ENCODE measurements around the gene WT1.
A peak's percentile ranks its signal among the peaks of the same experiment; 100 is the strongest.

WT1 gene

GRCh38 chr11:32388365-32388764, 47.0 kb downstream of the WT1 start:
- DNase-seq (ENCODE audit: low read depth): no peak
- in situ Hi-C loops (cut with HindIII; ENCODE audit: low sequenced_read_pairs): no loop called here
- H3K4me3 ChIP-seq (ENCODE audit: low read depth, low read length): no peak overlapping the region
- TF ChIP-seq CTCF (IDR thresholded peaks at IDR 0.05; ENCODE audit: low read depth, low read length, missing control alignments): no peak

- TF ChIP-seq CTCF (IDR thresholded peaks at IDR 0.05; ENCODE audit: low read depth, low read length, missing control alignments): no peak
- in situ Hi-C loops (cut with HindIII; ENCODE audit: low sequenced_read_pairs): no loop called here
- H3K4me3 ChIP-seq (ENCODE audit: low read depth, low read length): no peak overlapping the region
- DNase-seq (ENCODE audit: low read depth): no peak
Observed at GRCh38 chr11:32387411-32387810, 47.9 kb downstream of the WT1 start.

GRCh38 chr11:32386770-32387377, 48.5 kb downstream of the WT1 start:
- DNase-seq (ENCODE audit: low read depth): no peak
- TF ChIP-seq CTCF (IDR thresholded peaks at IDR 0.05; ENCODE audit: low read depth, low read length, missing control alignments): no peak
- in situ Hi-C loops (cut with HindIII; ENCODE audit: low sequenced_read_pairs): no loop called here
- H3K4me3 ChIP-seq (ENCODE audit: low read depth, low read length): no peak overlapping the region

- no peak overlapping the region for H3K4me3 ChIP-seq (ENCODE audit: low read depth, low read length)
- TF ChIP-seq CTCF (IDR thresholded peaks at IDR 0.05; ENCODE audit: low read depth, low read length, missing control alignments): peak; percentile 71
- peak; percentile 19 for DNase-seq (ENCODE audit: low read depth)
- in situ Hi-C loops (cut with HindIII; ENCODE audit: low sequenced_read_pairs): no loop called here
Observed at GRCh38 chr11:32385998-32386397, 49.3 kb downstream of the WT1 start.

- in situ Hi-C loops (cut with HindIII; ENCODE audit: low sequenced_read_pairs): no loop called here
- H3K4me3 ChIP-seq (ENCODE audit: low read depth, low read length): no peak overlapping the region
- no peak for TF ChIP-seq CTCF (IDR thresholded peaks at IDR 0.05; ENCODE audit: low read depth, low read length, missing control alignments)
- no peak for DNase-seq (ENCODE audit: low read depth)
Observed at GRCh38 chr11:32382339-32383049, 52.8 kb downstream of the WT1 start.

GRCh38 chr11:32381179-32381578, 54.2 kb downstream of the WT1 start:
- no peak overlapping the region for H3K4me3 ChIP-seq (ENCODE audit: low read depth, low read length)
- no peak for DNase-seq (ENCODE audit: low read depth)
- TF ChIP-seq CTCF (IDR thresholded peaks at IDR 0.05; ENCODE audit: low read depth, low read length, missing control alignments): no peak
- in situ Hi-C loops (cut with HindIII; ENCODE audit: low sequenced_read_pairs): no loop called here

Data from astrocyte of the cerebellum (primary cell).